ENCODE results near the gene CCDC18. TPM values are rescaled to one million over a fixed set of nuclear protein-coding genes. Genes with fewer than 3 reads are reported as not detected.

Gene CCDC18
- total RNA-seq, 1 donor from 2014 or later: 7.9 TPM

DNA sequence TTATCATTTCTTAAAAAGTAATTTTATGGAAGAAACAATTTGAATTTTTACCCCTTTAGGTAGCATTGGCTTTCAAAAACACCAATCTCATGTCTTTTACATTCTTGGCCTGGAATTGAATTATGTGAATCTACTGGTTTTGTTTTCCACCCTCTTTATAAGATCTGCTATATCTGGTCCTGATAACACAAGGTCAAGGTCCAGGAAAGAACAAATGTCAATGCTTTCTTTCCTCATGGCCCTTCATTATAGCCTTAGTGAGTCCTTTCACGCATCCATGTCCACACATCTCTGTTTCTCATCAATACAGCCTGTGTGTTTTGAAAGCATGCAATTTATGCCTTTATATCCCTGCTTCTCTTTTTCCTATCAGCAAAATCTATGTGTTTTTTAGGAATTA, 141.2 kb downstream of the CCDC18 start:
- Mint-ChIP-seq H3K27me3 (ENCODE audit: low read depth, unreplicated experiment) (no peaks in the 10 kb centered on the region), H3K4me3 (ENCODE audit: unreplicated experiment) (no peak overlapping the region), H3K27ac (ENCODE audit: unreplicated experiment) (no peak overlapping the region), H3K4me1 (ENCODE audit: low read depth, unreplicated experiment) (peaks cover 9% of the 10 kb centered on the region), H3K9me3 (ENCODE audit: unreplicated experiment) (peaks cover 3% of the 10 kb centered on the region), H3K36me3 (ENCODE audit: low read depth, unreplicated experiment) (peaks cover 5% of the 10 kb centered on the region)
- no peak for DNase-seq (ENCODE audit: low read depth)
- peaks cover 10% of the 10 kb centered on the region for H3K4me1 ChIP-seq (ENCODE audit: insufficient read depth, low read length)
- H4K20me1 ChIP-seq (ENCODE audit: insufficient read depth, low read length): no peaks in the 10 kb centered on the region
- no peak overlapping the region for H3K4me2 ChIP-seq (ENCODE audit: low read length)
- no peak overlapping the region for H3K4me3 ChIP-seq (ENCODE audit: insufficient read depth, low read depth, low read length)
- TF ChIP-seq, protein P1, sequence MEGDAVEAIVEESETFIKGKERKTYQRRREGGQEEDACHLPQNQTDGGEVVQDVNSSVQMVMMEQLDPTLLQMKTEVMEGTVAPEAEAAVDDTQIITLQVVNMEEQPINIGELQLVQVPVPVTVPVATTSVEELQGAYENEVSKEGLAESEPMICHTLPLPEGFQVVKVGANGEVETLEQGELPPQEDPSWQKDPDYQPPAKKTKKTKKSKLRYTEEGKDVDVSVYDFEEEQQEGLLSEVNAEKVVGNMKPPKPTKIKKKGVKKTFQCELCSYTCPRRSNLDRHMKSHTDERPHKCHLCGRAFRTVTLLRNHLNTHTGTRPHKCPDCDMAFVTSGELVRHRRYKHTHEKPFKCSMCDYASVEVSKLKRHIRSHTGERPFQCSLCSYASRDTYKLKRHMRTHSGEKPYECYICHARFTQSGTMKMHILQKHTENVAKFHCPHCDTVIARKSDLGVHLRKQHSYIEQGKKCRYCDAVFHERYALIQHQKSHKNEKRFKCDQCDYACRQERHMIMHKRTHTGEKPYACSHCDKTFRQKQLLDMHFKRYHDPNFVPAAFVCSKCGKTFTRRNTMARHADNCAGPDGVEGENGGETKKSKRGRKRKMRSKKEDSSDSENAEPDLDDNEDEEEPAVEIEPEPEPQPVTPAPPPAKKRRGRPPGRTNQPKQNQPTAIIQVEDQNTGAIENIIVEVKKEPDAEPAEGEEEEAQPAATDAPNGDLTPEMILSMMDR (IDR thresholded peaks at IDR 0.05; ENCODE audit: insufficient read depth, low read depth, low read length): no peak
- no peak for TF ChIP-seq EZH2 (IDR thresholded peaks at IDR 0.05; ENCODE audit: insufficient read depth, low read length)
- H3K27ac ChIP-seq (ENCODE audit: low read depth, low read length): no peak overlapping the region
- no peaks in the 10 kb centered on the region for H3K27me3 ChIP-seq (ENCODE audit: insufficient read depth, low read length)
- no peaks in the 10 kb centered on the region for H3K9me3 ChIP-seq (ENCODE audit: insufficient read depth, low read depth, low read length)
- H2AFZ ChIP-seq (ENCODE audit: low read depth, low read length): no peak overlapping the region
- no peak overlapping the region for H3K9ac ChIP-seq (ENCODE audit: low read length)
- no peak for FAIRE-seq
- H3K79me2 ChIP-seq (ENCODE audit: insufficient read depth, low read length): no peaks in the 10 kb centered on the region
- H3K36me3 ChIP-seq (ENCODE audit: insufficient read depth, low read length): no peaks in the 10 kb centered on the region

GRCh38 chr1:93322349-93322748, 141.8 kb downstream of the CCDC18 start:
- H3K9me3 ChIP-seq (ENCODE audit: insufficient read depth, low read depth, low read length): no peaks in the 10 kb centered on the region
- peaks cover 5% of the 10 kb centered on the region for H3K36me3 Mint-ChIP-seq (ENCODE audit: low read depth, unreplicated experiment)
- H2AFZ ChIP-seq (ENCODE audit: low read depth, low read length): no peak overlapping the region
- DNase-seq (ENCODE audit: low read depth) (no peak), FAIRE-seq (no peak)
- H3K27me3 ChIP-seq (ENCODE audit: insufficient read depth, low read length): no peaks in the 10 kb centered on the region
- H3K9me3 Mint-ChIP-seq (ENCODE audit: unreplicated experiment): peaks cover 3% of the 10 kb centered on the region
- H3K4me2 ChIP-seq (ENCODE audit: low read length): no peak overlapping the region
- no peak overlapping the region for H3K27ac ChIP-seq (ENCODE audit: low read depth, low read length)
- no peak overlapping the region for H3K4me3 ChIP-seq (ENCODE audit: insufficient read depth, low read depth, low read length)
- H3K4me3 Mint-ChIP-seq (ENCODE audit: unreplicated experiment): no peak overlapping the region
- no peak overlapping the region for H3K27ac Mint-ChIP-seq (ENCODE audit: unreplicated experiment)
- H3K9ac ChIP-seq (ENCODE audit: low read length): no peak overlapping the region
- no peaks in the 10 kb centered on the region for H3K79me2 ChIP-seq (ENCODE audit: insufficient read depth, low read length)
- H3K27me3 Mint-ChIP-seq (ENCODE audit: low read depth, unreplicated experiment): no peaks in the 10 kb centered on the region
- H3K4me1 Mint-ChIP-seq (ENCODE audit: low read depth, unreplicated experiment): peaks cover 9% of the 10 kb centered on the region
- TF ChIP-seq, protein P1 (IDR thresholded peaks at IDR 0.05; ENCODE audit: insufficient read depth, low read depth, low read length): no peak
- TF ChIP-seq EZH2 (IDR thresholded peaks at IDR 0.05; ENCODE audit: insufficient read depth, low read length): no peak
- no peaks in the 10 kb centered on the region for H3K36me3 ChIP-seq (ENCODE audit: insufficient read depth, low read length)
- H4K20me1 ChIP-seq (ENCODE audit: insufficient read depth, low read length): no peaks in the 10 kb centered on the region
- peaks cover 10% of the 10 kb centered on the region for H3K4me1 ChIP-seq (ENCODE audit: insufficient read depth, low read length)

DNA sequence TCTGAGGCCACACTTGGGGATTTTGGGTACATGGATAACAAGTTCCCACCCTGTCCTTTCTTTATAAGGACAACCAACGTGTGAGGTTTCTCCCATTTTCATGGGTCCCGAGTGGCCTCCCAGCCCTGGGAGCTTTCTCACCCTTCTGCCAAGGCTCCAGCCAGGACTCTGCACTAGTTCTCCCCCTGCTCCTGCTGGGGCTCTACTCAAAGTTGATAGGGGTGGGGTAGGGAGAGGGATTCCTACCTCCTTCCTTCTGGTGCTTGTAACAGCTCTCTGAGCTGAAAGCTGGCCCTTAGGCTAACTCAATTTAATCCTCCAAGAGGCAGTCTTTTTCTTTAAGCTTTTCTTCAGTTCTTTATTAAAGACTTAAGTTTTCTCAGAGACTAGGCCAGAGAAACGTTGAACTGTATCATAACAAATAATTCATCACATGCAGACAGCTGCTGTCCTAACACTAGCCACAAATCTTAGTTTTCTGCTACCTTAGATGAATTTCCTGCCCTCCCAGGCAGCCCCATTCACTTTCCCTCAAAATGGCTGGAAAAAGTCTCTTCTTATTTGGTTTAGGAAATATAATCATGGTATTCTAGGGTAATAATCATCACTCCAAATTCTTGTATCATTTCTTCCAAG, 142.8 kb downstream of the CCDC18 start:
- no peak overlapping the region for H2AFZ ChIP-seq (ENCODE audit: low read depth, low read length)
- Mint-ChIP-seq H3K36me3 (ENCODE audit: low read depth, unreplicated experiment) (peaks cover 5% of the 10 kb centered on the region), H3K27me3 (ENCODE audit: low read depth, unreplicated experiment) (no peaks in the 10 kb centered on the region), H3K9me3 (ENCODE audit: unreplicated experiment) (peaks cover 3% of the 10 kb centered on the region), H3K27ac (ENCODE audit: unreplicated experiment) (no peak overlapping the region), H3K4me3 (ENCODE audit: unreplicated experiment) (no peak overlapping the region), H3K4me1 (ENCODE audit: low read depth, unreplicated experiment) (peaks cover 9% of the 10 kb centered on the region)
- no peak overlapping the region for H3K4me3 ChIP-seq (ENCODE audit: insufficient read depth, low read depth, low read length)
- no peaks in the 10 kb centered on the region for H3K79me2 ChIP-seq (ENCODE audit: insufficient read depth, low read length)
- H3K4me1 ChIP-seq (ENCODE audit: insufficient read depth, low read length): peaks cover 10% of the 10 kb centered on the region
- no peak overlapping the region for H3K9ac ChIP-seq (ENCODE audit: low read length)
- TF ChIP-seq, protein P1 (IDR thresholded peaks at IDR 0.05; ENCODE audit: insufficient read depth, low read depth, low read length): no peak
- TF ChIP-seq EZH2 (IDR thresholded peaks at IDR 0.05; ENCODE audit: insufficient read depth, low read length): no peak
- DNase-seq (ENCODE audit: low read depth) (no peak), FAIRE-seq (no peak)
- no peak overlapping the region for H3K4me2 ChIP-seq (ENCODE audit: low read length)
- no peaks in the 10 kb centered on the region for H3K36me3 ChIP-seq (ENCODE audit: insufficient read depth, low read length)
- no peaks in the 10 kb centered on the region for H3K9me3 ChIP-seq (ENCODE audit: insufficient read depth, low read depth, low read length)
- no peak overlapping the region for H3K27ac ChIP-seq (ENCODE audit: low read depth, low read length)
- no peaks in the 10 kb centered on the region for H4K20me1 ChIP-seq (ENCODE audit: insufficient read depth, low read length)
- H3K27me3 ChIP-seq (ENCODE audit: insufficient read depth, low read length): no peaks in the 10 kb centered on the region

All from astrocyte (in vitro differentiated cells and primary cell).